GM18907 (cell line): Measurements from ENCODE around the gene TSPAN4.

ENCODE experiments used
- ATAC-seq: cut with Tn5 transposase; IDR thresholded peaks from one replicate; pipeline ENCODE4 v1.9.1; 2021; ENCODE audit warnings: mild to moderate bottlenecking, moderate library complexity; ENCODE audit not compliant: unreplicated experiment

TSPAN4 gene

GRCh38 chr11:905952-906351 lies 63.3 kb downstream of the TSPAN4 start:
- ATAC-seq, result no peak

GRCh38 chr11:907668-908067 lies 65.0 kb downstream of the TSPAN4 start:
- ATAC-seq, result no peak

GRCh38 chr11:908273-908672 lies 65.6 kb downstream of the TSPAN4 start:
- no peak for ATAC-seq

- ATAC-seq, result no peak
Measured at GRCh38 chr11:909406-909805, 66.8 kb downstream of the TSPAN4 start.

- peak; percentile 13 for ATAC-seq
Measured at GRCh38 chr11:910044-910588, 67.5 kb downstream of the TSPAN4 start.

GRCh38 chr11:910589-911030 lies 68.0 kb downstream of the TSPAN4 start, which contains the start of gene CHID1:
TSS of gene CHID1 (minus strand) at chr11:910810. CDS start at chr11:904816, 5,994 bp downstream.
- peak; percentile 80 for ATAC-seq

GRCh38 chr11:911031-911889 lies 68.6 kb downstream of the TSPAN4 start:
- peak; percentile 36 for ATAC-seq

- no peak for ATAC-seq
Measured at GRCh38 chr11:911890-912219, 69.2 kb downstream of the TSPAN4 start.

GRCh38 chr11:912266-912665 lies 69.6 kb downstream of the TSPAN4 start:
- ATAC-seq, result no peak

GRCh38 chr11:913043-913442 lies 70.4 kb downstream of the TSPAN4 start:
- no peak for ATAC-seq

- no peak for ATAC-seq
Measured at GRCh38 chr11:914204-914603, 71.6 kb downstream of the TSPAN4 start.

GRCh38 chr11:914747-915501 lies 72.3 kb downstream of the TSPAN4 start:
- ATAC-seq, result no peak
